GM12872 (cell line): ENCODE data around the gene PLTP.

Source experiments
- CTCF ChIP-seq: IDR thresholded peaks from 3 replicates; pipeline ENCODE4 v1.5.1; 2011; ENCODE audit warnings: low read depth, mild to moderate bottlenecking, low read length, moderate library complexity; ENCODE audit not compliant: insufficient read depth

The PLTP gene

DNA sequence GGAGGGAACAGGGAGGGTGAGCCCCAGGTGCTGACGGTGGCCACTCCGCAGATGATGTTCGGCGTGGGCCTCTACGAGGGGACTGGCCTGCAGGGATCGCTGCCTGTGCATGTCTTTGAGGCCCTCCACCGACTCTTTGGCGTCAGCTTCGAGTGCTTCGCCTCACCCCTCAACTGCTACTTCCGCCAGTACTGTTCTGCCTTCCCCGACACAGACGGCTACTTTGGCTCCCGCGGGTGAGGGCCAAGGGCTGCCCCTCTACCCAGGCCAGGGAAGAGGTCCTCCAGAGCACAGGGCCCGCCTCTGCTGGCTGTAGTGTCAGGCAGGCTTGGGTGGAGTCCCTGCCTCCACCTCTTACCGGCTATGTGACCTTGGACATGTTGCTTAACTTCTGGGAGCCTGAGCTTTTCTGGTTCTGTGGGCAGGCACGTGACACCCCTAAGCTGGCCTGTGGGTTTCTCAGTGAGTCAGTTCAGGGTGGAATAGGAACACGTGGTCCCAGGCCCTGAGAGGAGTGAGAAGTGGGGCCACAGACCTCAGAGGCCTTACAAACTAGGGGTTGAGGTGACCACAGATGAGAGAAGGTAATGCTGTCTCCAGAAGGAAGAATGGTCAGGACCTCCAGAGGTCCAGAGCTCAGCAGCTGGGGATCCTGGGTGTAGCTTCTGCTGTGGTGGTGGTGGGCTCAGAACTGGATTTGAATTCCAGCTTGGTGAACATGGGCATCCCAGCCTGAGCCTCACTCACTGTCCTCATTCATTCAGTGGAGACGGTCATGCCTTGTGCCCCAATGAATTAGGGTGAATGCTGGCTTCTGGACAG, 34.4 kb upstream of the PLTP start:
- TF ChIP-seq CTCF, result no peak

DNA sequence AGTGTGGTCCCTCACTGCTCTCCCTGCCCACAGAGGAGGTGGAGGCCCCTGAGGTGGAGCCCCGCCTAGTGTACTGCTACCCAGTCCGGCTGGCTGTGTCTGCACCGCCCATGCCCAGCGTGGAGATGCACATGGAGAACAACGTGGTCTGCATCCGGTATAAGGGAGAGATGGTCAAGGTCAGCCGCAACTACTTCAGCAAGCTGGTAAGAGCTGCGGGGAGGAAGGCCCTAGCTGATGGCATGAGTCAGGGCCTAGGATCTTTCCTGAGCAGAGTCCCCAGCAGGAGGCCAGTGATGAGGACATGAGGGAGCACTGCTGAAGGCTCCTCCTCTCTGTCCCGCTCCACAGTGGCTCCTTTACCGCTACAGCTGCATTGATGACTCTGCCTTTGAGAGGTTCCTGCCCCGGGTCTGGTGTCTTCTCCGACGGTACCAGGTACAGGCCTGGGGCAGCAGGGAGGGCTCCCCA, 33.8 kb upstream of the PLTP start:
- TF ChIP-seq CTCF, result no peak

GRCh38 chr20:45944965-45945677, 33.2 kb upstream of the PLTP start:
- no peak for TF ChIP-seq CTCF

DNA sequence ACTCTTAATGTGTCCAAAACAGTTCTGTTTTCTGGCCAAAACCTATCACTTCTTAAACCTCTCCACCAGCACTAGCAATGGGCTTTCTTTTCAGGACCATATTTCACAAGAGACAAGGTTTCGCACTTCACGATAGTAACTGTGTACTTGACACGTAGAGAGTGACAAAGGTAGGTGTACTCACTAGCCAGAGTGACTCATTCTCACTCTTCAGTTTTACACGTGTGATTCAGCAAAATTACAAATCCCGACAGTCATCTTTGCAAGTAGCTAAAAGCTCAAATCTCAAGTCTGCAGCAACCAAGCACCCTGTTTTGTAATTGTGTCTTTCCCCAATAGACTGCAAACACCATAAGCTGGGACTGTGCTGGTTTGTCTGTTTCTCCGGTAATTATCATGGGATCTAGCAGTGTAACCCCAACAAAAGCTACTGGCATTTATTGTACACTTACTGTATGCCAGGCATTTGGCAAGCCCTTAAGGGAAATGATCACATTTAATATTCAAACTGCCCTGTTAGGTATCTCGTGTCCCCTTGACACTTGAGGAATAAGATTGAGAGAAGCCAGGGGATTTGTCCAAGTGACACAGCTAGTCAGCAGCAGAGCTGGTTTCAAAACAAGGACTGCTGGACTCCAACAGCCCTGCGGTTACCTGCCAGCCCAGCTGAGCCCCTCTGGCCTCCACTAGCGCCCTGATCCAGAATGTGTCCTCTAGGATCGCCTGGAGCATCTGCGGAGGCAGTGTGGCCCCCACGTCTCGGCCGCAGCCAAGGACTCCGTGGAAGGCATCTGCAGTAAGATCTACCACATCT, 32.4 kb upstream of the PLTP start:
- TF ChIP-seq CTCF, result no peak

DNA sequence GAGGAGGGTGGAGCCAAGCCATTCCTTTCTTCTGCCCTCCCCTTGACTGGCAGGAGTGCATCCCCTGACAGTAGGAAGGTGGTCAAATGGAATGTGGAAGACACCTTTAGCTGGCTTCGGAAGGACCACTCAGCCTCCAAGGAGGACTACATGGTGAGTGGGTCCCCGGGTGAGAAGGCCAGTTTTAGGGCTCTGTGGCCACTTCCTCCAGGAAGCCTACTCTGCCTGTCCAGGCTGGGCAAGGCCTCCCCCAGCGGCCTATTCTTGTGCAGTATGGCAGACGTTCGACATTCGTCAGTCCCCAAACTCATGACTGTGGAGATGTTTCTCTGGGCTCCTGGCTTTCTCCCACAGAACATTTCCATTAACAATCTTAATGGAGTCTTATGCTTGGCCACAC, 31.7 kb upstream of the PLTP start:
- no peak for TF ChIP-seq CTCF

GRCh38 chr20:45940469-45940868, 28.5 kb upstream of the PLTP start:
- no peak for TF ChIP-seq CTCF

DNA sequence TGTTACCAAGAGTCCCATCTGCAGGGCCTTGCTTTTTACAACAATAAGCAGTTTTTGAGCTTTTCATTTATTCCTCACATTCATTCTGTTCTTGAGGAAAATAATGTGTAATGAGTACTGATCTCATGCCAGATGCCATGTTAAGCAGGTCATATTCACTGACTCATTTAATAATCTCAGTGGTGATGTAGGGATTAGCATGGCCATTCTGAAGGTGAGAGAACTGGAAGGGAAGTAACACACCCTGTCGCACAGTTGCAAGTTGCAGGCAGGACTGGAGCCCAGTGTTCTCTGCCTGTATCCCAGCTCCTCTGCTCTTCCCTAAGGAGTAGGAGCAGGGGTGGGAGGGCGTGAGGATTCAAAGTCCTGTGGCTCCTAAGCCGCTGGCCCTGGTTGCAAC, 28.1 kb upstream of the PLTP start:
- no peak for TF ChIP-seq CTCF
